22Rv1 (cell line): ENCODE results near the gene SPRR2G.

Experiments
- CTCF ChIP-seq: fragments of 450-650 bp; IDR thresholded peaks from 2 replicates; pipeline ENCODE4 v1.5.1; 2017; ENCODE audit warnings: mild to moderate bottlenecking
- ZFX ChIP-seq: fragments of 450-650 bp; IDR thresholded peaks from 2 replicates; pipeline ENCODE4 v1.6.1; 2017; ENCODE audit warnings: antibody characterized with exemption, borderline replicate concordance

- TF ChIP-seq CTCF (no peak), ZFX (no peak)
These were observed 50.4 kb downstream of the SPRR2G start for GRCh38 chr1:153100245-153100644.
